T-cell (primary cell): Measurements from ENCODE around the gene CELF4. TPM values are rescaled to one million over a fixed set of nuclear protein-coding genes. Genes with fewer than 3 reads are reported as not detected.

ENCODE experiments used
- ATAC-seq, 4 experiments: fragments of 200-7000 bp in 3 of 4; fragments of 150-1000 bp in 1 of 4; cut with Tn5 transposase; replicated peaks in 1 of 4; 1 replicate in 3 of 4; 2 replicates in 1 of 4; pipeline ENCODE4 v1.10.0; 2021; ENCODE audit warnings: moderate library complexity in 3 of 4, mild to moderate bottlenecking in 2 of 4, moderate number of reproducible peaks in 1 of 4
- CTCF ChIA-PET, 2 donors: fragments of 300-600 bp; sonication (Branson Sonifier 250); formaldehyde crosslinking; loops; one replicate each; lab custom pipeline; 2022; ENCODE audit warnings: antibody characterized with exemption in 2 of 2; lab: Charles Lee
- POLR2A ChIA-PET, 2 donors: fragments of 300-600 bp; sonication (Branson Sonifier 250); formaldehyde crosslinking; loops; one replicate each; lab custom pipeline; 2022; ENCODE audit warnings: antibody characterized with exemption in 2 of 2; lab: Charles Lee
- DNase-seq, 35 experiments: peaks; one replicate each; pipeline versions ENCODE4 v3.0.0 to v3.0.0-alpha.2; 2013 to 2023
- H3K27ac ChIP-seq: one replicate; pipeline ENCODE4 v1.5.1; 2013; ENCODE audit warnings: low read length
- H3K27me3 ChIP-seq, 2 experiments: replicated peaks in 1 of 2; 1 replicate in 1 of 2; 2 replicates in 1 of 2; pipeline versions ENCODE4 v1.6.1 to v1.7.0; 2013; ENCODE audit warnings: low read length in 1 of 2, mixed read lengths in 1 of 2; ENCODE audit not compliant: control insufficient read depth in 2 of 2, insufficient read depth in 2 of 2; ENCODE audit errors: extremely low read depth in 1 of 2
- H3K36me3 ChIP-seq, 2 donors: 1 replicate in 1 of 2; 2 replicates in 1 of 2; pipeline versions ENCODE4 v1.6.1 to v1.7.0; 2013; ENCODE audit warnings: low read length in 1 of 2; ENCODE audit not compliant: control insufficient read depth in 2 of 2, insufficient read depth in 1 of 2; ENCODE audit errors: extremely low read depth in 1 of 2
- H3K4me1 ChIP-seq, 2 experiments: 1 replicate in 1 of 2; 2 replicates in 1 of 2; pipeline versions ENCODE4 v1.6.1 to v1.7.0; 2013; ENCODE audit warnings: low read length in 2 of 2, mixed read lengths in 1 of 2; ENCODE audit not compliant: insufficient read depth in 2 of 2, control insufficient read depth in 1 of 2; ENCODE audit errors: extremely low read depth in 1 of 2
- H3K4me3 ChIP-seq, 2 donors: 1 replicate in 1 of 2; 2 replicates in 1 of 2; pipeline versions ENCODE4 v1.5.1 to v1.7.0; 2013; ENCODE audit warnings: mild to moderate bottlenecking in 2 of 2, low read length in 1 of 2, moderate library complexity in 1 of 2; ENCODE audit not compliant: control insufficient read depth in 1 of 2; ENCODE audit errors: extremely low read depth in 1 of 2
- H3K9me3 ChIP-seq: 2 replicates; pipeline ENCODE4 v1.7.0; 2013
- H3K27ac Mint-ChIP-seq, 2 donors: one replicate each; pipeline ENCODE4 v1.8.0; 2020 to 2021; ENCODE audit warnings: mild to moderate bottlenecking in 2 of 2, mixed read lengths in 2 of 2
- H3K27me3 Mint-ChIP-seq, 2 donors: one replicate each; pipeline ENCODE4 v1.8.0; 2021 to 2022; ENCODE audit warnings: mixed read lengths in 2 of 2
- H3K36me3 Mint-ChIP-seq: one replicate; pipeline ENCODE4 v1.8.0; 2021; ENCODE audit warnings: mixed read lengths
- H3K4me1 Mint-ChIP-seq, 3 donors: one replicate each; pipeline ENCODE4 v1.8.0; 2020 to 2022; ENCODE audit warnings: mixed read lengths in 3 of 3, mild to moderate bottlenecking in 1 of 3
- H3K4me3 Mint-ChIP-seq, 3 donors: one replicate each; pipeline ENCODE4 v1.8.0; 2020 to 2022; ENCODE audit warnings: mild to moderate bottlenecking in 3 of 3, mixed read lengths in 3 of 3, moderate library complexity in 3 of 3
- H3K9me3 Mint-ChIP-seq, 3 donors: one replicate each; pipeline ENCODE4 v1.8.0; 2020 to 2022; ENCODE audit warnings: mixed read lengths in 3 of 3
- WGBS: methylation state at CpG from one replicate; pipeline ENCODE4 v1.1.5; 2013; ENCODE audit warnings: missing lambda C conversion rate; ENCODE audit not compliant: insufficient coverage; 5-methylcytosine and 5-hydroxymethylcytosine counted together
- total RNA-seq, 35 experiments: library from RNA in 6 of 35; stranded (reverse) in 6 of 35; fragments of 120-200 nt in 1 of 35; gene quantifications; one replicate each; pipeline versions ENCODE4 v1.2.1 to v1.2.4 and lab custom pipeline; 2013 to 2026

CELF4 gene
- total RNA-seq, 5 donors from 2014 or later (not counting 1 experiment from before 2014, with no cell fraction given), result not detected

- no peak overlapping the region for H3K27ac ChIP-seq
- peak overlapping the region; percentile 15 to 55 (median 22) for H3K4me3 Mint-ChIP-seq
- H3K27me3 Mint-ChIP-seq, result peaks cover 57 to 70% of the 10 kb centered on the region in 2 donors
- peaks cover 13 to 64% of the 10 kb centered on the region in 2 experiments for H3K27me3 ChIP-seq
- 8% methylated on average over 10 of the region's 10 CpGs for WGBS
- H3K9me3 ChIP-seq, result no peaks in the 10 kb centered on the region
- no peaks in the 10 kb centered on the region for H3K36me3 Mint-ChIP-seq
- H3K4me1 Mint-ChIP-seq, result peaks cover 16 to 20% (median 20%) of the 10 kb centered on the region in 3 donors
- no peaks in the 10 kb centered on the region for H3K36me3 ChIP-seq
- H3K4me1 ChIP-seq, result peaks cover 0 to 16% of the 10 kb centered on the region in 2 experiments
- no peaks in the 10 kb centered on the region for H3K9me3 Mint-ChIP-seq
- no peak for DNase-seq
- H3K27ac Mint-ChIP-seq, result no peak overlapping the region
- H3K4me3 ChIP-seq, result peak overlapping the region in 1 of 2 donors; percentile 10
- POLR2A ChIA-PET, result interaction anchor here in 1 of 2 donors (0.8 kb wide), 1 partner anchor 1913 kb away, joined by 3 read pairs; no protein-coding TSS in a partner anchor
- CTCF ChIA-PET, result no interaction called here
- no peak for ATAC-seq
These were observed 2.4 kb upstream of the CELF4 start for GRCh38 chr18:37567994-37568359.

DNA sequence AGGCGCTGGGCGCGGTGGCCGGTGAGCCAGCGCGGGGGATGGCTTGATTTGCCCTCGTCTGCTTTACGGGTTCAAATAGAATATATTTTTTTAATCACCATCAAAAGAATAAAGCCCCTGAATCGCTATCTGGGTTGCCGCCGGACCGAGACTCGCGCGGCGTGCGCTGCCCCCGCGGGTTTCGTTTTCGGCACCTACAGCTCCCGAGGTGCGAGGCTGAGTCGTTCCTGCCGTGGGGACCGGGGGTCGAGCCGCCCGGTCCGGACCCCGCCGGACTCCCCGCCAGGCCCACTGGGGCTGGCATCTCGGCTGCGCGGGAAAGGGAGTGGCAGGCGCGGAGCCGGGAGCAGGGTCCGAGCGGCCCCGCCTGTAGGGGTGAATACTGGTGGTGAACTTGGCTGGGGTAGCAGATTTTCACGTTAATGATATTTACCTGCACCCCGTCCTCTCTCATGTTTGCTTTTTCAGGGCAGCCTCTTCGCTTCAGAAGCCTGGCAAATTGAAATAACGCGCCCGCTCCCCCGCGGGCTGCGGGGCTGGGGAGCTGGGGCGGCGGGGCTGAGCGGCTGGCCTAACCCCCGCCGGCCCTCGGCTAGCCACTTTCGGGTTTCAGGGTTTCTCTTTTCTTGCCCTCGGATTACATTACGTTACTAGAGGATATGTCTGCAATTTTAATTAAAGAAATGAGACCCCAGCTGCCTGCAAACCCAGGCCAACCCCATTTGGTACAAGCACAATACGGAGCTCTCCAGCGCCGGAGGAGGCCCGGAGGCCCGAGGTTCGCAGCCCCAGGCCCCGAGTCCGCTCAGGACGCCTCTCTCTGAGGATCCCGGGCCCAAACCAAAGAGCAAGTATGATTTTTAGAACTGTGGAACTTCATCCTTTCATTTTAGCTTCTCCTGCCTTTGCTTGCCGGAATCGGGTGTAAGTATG lies 1.7 kb upstream of the CELF4 start:
- peaks cover 0 to 16% of the 10 kb centered on the region in 2 experiments for H3K4me1 ChIP-seq
- no peaks in the 10 kb centered on the region for H3K9me3 ChIP-seq
- Mint-ChIP-seq H3K27ac (no peak overlapping the region), H3K27me3 (peaks cover 64 to 75% of the 10 kb centered on the region in 2 donors), H3K4me3 (peak overlapping the region; percentile 15 to 55 (median 22)), H3K36me3 (no peaks in the 10 kb centered on the region), H3K4me1 (peaks cover 16 to 20% (median 20%) of the 10 kb centered on the region in 3 donors), H3K9me3 (no peaks in the 10 kb centered on the region)
- CTCF ChIA-PET, result no interaction called here
- H3K4me3 ChIP-seq, result peak overlapping the region in 1 of 2 donors; percentile 60
- POLR2A ChIA-PET, result interaction anchor here in 1 of 2 donors (0.8 kb wide), 1 partner anchor 1913 kb away, joined by 3 read pairs; no protein-coding TSS in a partner anchor
- DNase-seq (no peak), ATAC-seq (no peak)
- no peaks in the 10 kb centered on the region for H3K36me3 ChIP-seq
- 5% methylated on average over 50 of the region's 72 CpGs for WGBS
- no peak overlapping the region for H3K27ac ChIP-seq
- H3K27me3 ChIP-seq, result peaks cover 13 to 64% of the 10 kb centered on the region in 2 experiments

GRCh38 chr18:37566479-37567060 lies 972 bp upstream of the CELF4 start:
- ATAC-seq, result no peak
- no peaks in the 10 kb centered on the region for H3K36me3 Mint-ChIP-seq
- H3K9me3 Mint-ChIP-seq, result no peaks in the 10 kb centered on the region
- DNase-seq, result no peak
- H3K4me3 Mint-ChIP-seq, result peak overlapping the region; percentile 40 to 66 (median 61)
- peaks cover 13 to 64% of the 10 kb centered on the region in 2 experiments for H3K27me3 ChIP-seq
- peaks cover 69 to 81% of the 10 kb centered on the region in 2 donors for H3K27me3 Mint-ChIP-seq
- no peaks in the 10 kb centered on the region for H3K36me3 ChIP-seq
- H3K4me1 ChIP-seq, result peaks cover 0 to 16% of the 10 kb centered on the region in 2 experiments
- CTCF ChIA-PET, result no interaction called here
- peak overlapping the region in 1 of 2 donors; percentile 60 for H3K4me3 ChIP-seq
- H3K9me3 ChIP-seq, result no peaks in the 10 kb centered on the region
- no peak overlapping the region for H3K27ac Mint-ChIP-seq
- 4% methylated on average over 24 of the region's 51 CpGs for WGBS
- POLR2A ChIA-PET, result no interaction called here
- H3K27ac ChIP-seq, result no peak overlapping the region
- H3K4me1 Mint-ChIP-seq, result peaks cover 16 to 20% (median 20%) of the 10 kb centered on the region in 3 donors

GRCh38 chr18:37565977-37566478 lies 430 bp upstream of the CELF4 start:
- no peaks in the 10 kb centered on the region for H3K9me3 Mint-ChIP-seq
- peaks cover 63 to 75% of the 10 kb centered on the region in 2 donors for H3K27me3 Mint-ChIP-seq
- Histone ChIP-seq H3K4me3 (no peak overlapping the region), H3K4me1 (peaks cover 0 to 16% of the 10 kb centered on the region in 2 experiments), H3K36me3 (no peaks in the 10 kb centered on the region), H3K27ac (no peak overlapping the region), H3K27me3 (peaks cover 13 to 61% of the 10 kb centered on the region in 2 experiments), H3K9me3 (no peaks in the 10 kb centered on the region)
- H3K4me1 Mint-ChIP-seq, result peaks cover 16 to 20% (median 20%) of the 10 kb centered on the region in 3 donors
- WGBS, result 2% methylated on average over 34 of the region's 49 CpGs
- ATAC-seq (no peak), DNase-seq (no peak)
- ChIA-PET CTCF (no interaction called here), POLR2A (no interaction called here)
- no peaks in the 10 kb centered on the region for H3K36me3 Mint-ChIP-seq
- peak overlapping the region in 1 of 3 donors; percentile 66 for H3K4me3 Mint-ChIP-seq
- H3K27ac Mint-ChIP-seq, result no peak overlapping the region

- ATAC-seq (no peak), DNase-seq (no peak)
- Mint-ChIP-seq H3K27ac (no peak overlapping the region), H3K4me1 (peaks cover 16 to 20% (median 20%) of the 10 kb centered on the region in 3 donors), H3K4me3 (peak overlapping the region in 1 of 3 donors; percentile 66), H3K27me3 (peaks cover 51 to 65% of the 10 kb centered on the region in 2 donors), H3K9me3 (no peaks in the 10 kb centered on the region), H3K36me3 (no peaks in the 10 kb centered on the region)
- peaks cover 0 to 16% of the 10 kb centered on the region in 2 experiments for H3K4me1 ChIP-seq
- H3K27me3 ChIP-seq, result peaks cover 13 to 51% of the 10 kb centered on the region in 2 experiments
- POLR2A ChIA-PET, result no interaction called here
- no peak overlapping the region for H3K27ac ChIP-seq
- no peaks in the 10 kb centered on the region for H3K36me3 ChIP-seq
- H3K9me3 ChIP-seq, result no peaks in the 10 kb centered on the region
- CTCF ChIA-PET, result no interaction called here
- H3K4me3 ChIP-seq, result no peak overlapping the region
- whole genome bisulfite sequencing, result 11% methylated on average over 18 of the region's 19 CpGs
These were observed 892 bp downstream of the CELF4 start for GRCh38 chr18:37564711-37565100.

DNA sequence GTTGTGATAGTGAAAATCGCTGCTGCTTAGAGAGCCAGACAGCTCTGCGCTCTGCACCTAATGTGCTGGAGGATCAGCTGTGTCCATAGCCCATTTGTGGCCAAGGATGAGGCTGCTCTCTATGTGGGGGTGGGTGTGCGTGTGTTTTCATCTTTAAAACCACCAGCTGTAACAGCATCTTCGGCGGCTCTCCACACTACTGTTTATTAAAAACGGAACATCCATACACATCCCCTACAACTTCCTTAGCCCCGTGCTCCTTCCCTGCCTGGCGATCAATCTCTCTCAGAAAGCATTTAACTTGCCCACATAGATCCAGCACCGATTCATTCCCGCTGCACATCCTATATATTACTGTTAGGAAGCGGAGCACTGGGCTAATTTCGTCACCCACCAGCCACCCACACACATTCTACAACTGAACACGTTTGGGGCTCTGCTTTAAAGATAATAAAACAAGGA lies 1.6 kb downstream of the CELF4 start:
- no peak for ATAC-seq
- DNase-seq, result no peak
- ChIA-PET CTCF (no interaction called here), POLR2A (no interaction called here)
- H3K36me3 ChIP-seq, result no peaks in the 10 kb centered on the region
- H3K9me3 ChIP-seq, result no peaks in the 10 kb centered on the region
- peaks cover 0 to 16% of the 10 kb centered on the region in 2 experiments for H3K4me1 ChIP-seq
- H3K9me3 Mint-ChIP-seq, result no peaks in the 10 kb centered on the region
- H3K27ac Mint-ChIP-seq, result no peak overlapping the region
- no peak overlapping the region for H3K27ac ChIP-seq
- H3K4me3 Mint-ChIP-seq, result no peak overlapping the region
- H3K27me3 ChIP-seq, result peaks cover 13 to 47% of the 10 kb centered on the region in 2 experiments
- peaks cover 50 to 61% of the 10 kb centered on the region in 2 donors for H3K27me3 Mint-ChIP-seq
- 32% methylated on average over 7 of the region's 13 CpGs for WGBS
- no peak overlapping the region for H3K4me3 ChIP-seq
- no peaks in the 10 kb centered on the region for H3K36me3 Mint-ChIP-seq
- H3K4me1 Mint-ChIP-seq, result peaks cover 16 to 20% (median 19%) of the 10 kb centered on the region in 3 donors
